C4-2B (cell line): ENCODE measurements around the gene TMEM156.

Source experiments
- CTCF ChIP-seq: fragments of 450-650 bp; conservative IDR thresholded peaks from 2 replicates; pipeline ENCODE4 v1.5.1; 2017; ENCODE audit warnings: mild to moderate bottlenecking
- ZFX ChIP-seq: fragments of 450-650 bp; IDR thresholded peaks from 2 replicates; pipeline ENCODE4 v1.6.1; 2017

- TF ChIP-seq CTCF (no peak), ZFX (no peak)
Measured at GRCh38 chr4:38923746-38924145, 108.5 kb downstream of the TMEM156 start.
